Measurements from ENCODE around the gene KIAA0753.

DNA sequence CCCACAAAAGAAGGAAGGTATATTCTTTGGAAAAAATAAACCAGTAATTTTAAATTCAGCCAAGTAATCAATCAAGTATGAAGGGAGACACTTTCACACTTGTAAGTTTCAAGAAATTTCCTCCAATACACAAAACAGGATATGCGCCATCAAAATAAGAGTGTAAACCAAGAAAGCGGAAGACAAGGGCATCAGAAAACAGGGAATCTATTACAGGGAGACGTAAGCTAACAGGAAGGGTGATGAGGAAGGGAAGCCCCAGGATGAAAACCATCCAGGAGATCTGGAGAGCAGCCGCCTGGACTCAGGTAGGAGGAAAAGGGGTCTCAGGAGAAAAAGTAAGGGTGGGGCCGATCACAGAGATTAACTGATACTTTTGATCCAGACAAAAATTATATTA lies 52.3 kb downstream of the KIAA0753 start:
- TF ChIP-seq YY1 (IDR thresholded peaks at IDR 0.05; ENCODE audit: insufficient read depth, insufficient read length) (no peak), ZNF274 (IDR thresholded peaks at IDR 0.05; ENCODE audit: low read depth, low read length) (no peak), SUZ12 (IDR thresholded peaks at IDR 0.05; ENCODE audit: extremely low read depth, insufficient read depth, insufficient read length) (no peak)
